Brain microvascular endothelial cell (primary cell): ENCODE data around the gene SPI1.
"Not testable (repeated sequence)": the region's sequence is repeated elsewhere in the genome, so short reads cannot be mapped to it uniquely, and the experiment has no call there.

Source experiments
- DNase-seq: peaks from one replicate; pipeline ENCODE4 v3.0.0-alpha.2; 2020
- H3K27ac ChIP-seq: fragments of 250-450 bp; sonication (Bioruptor Pico); 2 replicates; pipeline ENCODE4 v1.5.1; 2020; ENCODE audit warnings: mild to moderate bottlenecking, moderate library complexity
- H3K27me3 ChIP-seq: fragments of 250-450 bp; sonication (Bioruptor Pico); replicated peaks from 2 replicates; pipeline ENCODE4 v1.5.1; 2020; ENCODE audit warnings: mild to moderate bottlenecking
- H3K36me3 ChIP-seq: fragments of 250-450 bp; sonication (Bioruptor Pico); replicated peaks from 2 replicates; pipeline ENCODE4 v1.5.1; 2020; ENCODE audit warnings: mild to moderate bottlenecking
- H3K4me3 ChIP-seq: 2 replicates; pipeline ENCODE4 v1.5.1; 2011; ENCODE audit warnings: low read depth, mild to moderate bottlenecking, control low read depth, low read length, moderate library complexity
- in situ Hi-C: cut with HindIII; loops from 2 replicates; pipeline ENCODE4 v1.10.0; 2017; ENCODE audit warnings: low sequenced_read_pairs, low pct_ligation_motif_present
- TF ChIP-seq, protein P1 (sequence below): IDR thresholded peaks from 2 replicates; pipeline ENCODE4 v1.5.1; 2011; ENCODE audit warnings: low read depth, mild to moderate bottlenecking, moderate library complexity, low read length, control low read depth, inconsistent platforms; ENCODE audit errors: missing control alignments

SPI1 gene

DNA sequence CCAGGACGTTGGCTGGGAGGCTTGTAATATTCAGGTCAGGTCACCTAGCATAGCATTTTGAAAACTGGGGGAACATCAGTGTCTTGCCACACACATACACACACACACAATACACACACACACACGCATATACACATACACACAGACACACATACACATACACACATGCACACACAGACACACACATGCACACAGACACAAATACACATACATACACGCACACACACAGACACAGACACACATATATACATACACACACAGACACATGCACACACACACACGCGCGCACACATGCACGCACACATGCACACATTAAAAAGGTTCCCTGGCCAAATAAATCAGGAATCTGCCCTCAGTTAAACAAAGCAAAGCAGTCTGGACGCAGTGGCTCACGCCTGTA, 38.3 kb downstream of the SPI1 start:
- in situ Hi-C loops: no loop called here
- DNase-seq: no peak
- Histone ChIP-seq H3K27ac (no peak overlapping the region), H3K36me3 (no peaks in the 10 kb centered on the region), H3K27me3 (no peaks in the 10 kb centered on the region), H3K4me3 (no peak overlapping the region)
- TF ChIP-seq, protein P1, sequence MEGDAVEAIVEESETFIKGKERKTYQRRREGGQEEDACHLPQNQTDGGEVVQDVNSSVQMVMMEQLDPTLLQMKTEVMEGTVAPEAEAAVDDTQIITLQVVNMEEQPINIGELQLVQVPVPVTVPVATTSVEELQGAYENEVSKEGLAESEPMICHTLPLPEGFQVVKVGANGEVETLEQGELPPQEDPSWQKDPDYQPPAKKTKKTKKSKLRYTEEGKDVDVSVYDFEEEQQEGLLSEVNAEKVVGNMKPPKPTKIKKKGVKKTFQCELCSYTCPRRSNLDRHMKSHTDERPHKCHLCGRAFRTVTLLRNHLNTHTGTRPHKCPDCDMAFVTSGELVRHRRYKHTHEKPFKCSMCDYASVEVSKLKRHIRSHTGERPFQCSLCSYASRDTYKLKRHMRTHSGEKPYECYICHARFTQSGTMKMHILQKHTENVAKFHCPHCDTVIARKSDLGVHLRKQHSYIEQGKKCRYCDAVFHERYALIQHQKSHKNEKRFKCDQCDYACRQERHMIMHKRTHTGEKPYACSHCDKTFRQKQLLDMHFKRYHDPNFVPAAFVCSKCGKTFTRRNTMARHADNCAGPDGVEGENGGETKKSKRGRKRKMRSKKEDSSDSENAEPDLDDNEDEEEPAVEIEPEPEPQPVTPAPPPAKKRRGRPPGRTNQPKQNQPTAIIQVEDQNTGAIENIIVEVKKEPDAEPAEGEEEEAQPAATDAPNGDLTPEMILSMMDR: no peak

- Histone ChIP-seq H3K27me3 (no peaks in the 10 kb centered on the region), H3K27ac (no peak overlapping the region), H3K36me3 (no peaks in the 10 kb centered on the region), H3K4me3 (no peak overlapping the region)
- in situ Hi-C loops: no loop called here
- TF ChIP-seq, protein P1: no peak
- no peak for DNase-seq
These were observed 39.7 kb downstream of the SPI1 start for GRCh38 chr11:47338396-47339241.

DNA sequence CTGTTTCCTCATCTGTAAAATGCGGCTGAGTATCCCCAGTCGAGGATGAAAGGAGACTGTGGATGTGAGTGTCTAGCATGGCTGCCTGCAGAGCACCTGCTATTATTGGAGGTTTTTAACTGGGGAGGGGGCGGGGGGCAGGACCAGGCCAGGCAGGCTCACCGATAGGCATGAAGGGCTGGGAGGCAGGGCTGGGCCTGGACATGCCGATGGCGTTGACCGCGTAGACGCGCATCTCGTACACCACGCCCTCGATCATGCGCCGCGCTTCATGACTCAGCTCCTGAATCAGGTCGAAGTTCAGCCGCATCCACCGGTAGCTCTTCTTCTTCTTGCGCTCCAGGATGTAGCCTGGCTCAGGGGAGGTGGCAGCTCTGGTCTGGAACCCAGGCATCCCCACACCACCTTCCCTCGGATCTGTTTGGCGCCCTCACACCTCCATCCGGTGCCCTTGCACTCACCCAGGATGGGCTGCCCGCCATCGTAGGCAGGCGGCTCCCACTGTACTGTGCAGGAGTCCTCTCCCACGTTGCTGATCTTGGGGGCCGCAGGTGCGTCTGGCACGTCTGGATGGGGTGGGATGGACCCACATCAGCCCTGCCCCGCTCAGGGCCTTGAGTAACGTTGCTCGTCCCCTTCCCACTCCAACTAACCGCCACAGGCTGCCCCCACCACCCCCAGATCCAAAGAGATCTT, 41.0 kb downstream of the SPI1 start:
- no peak for DNase-seq
- TF ChIP-seq, protein P1: no peak
- Histone ChIP-seq H3K4me3 (no peak overlapping the region), H3K27me3 (no peaks in the 10 kb centered on the region), H3K36me3 (no peaks in the 10 kb centered on the region), H3K27ac (no peak overlapping the region)
- in situ Hi-C loops: no loop called here

- in situ Hi-C loops: no loop called here
- H3K27ac ChIP-seq: no peak overlapping the region
- H3K27me3 ChIP-seq: no peaks in the 10 kb centered on the region
- TF ChIP-seq, protein P1: no peak
- no peak for DNase-seq
- no peak overlapping the region for H3K4me3 ChIP-seq
- H3K36me3 ChIP-seq: no peaks in the 10 kb centered on the region
These were observed 41.8 kb downstream of the SPI1 start for GRCh38 chr11:47336595-47336994.

- Histone ChIP-seq H3K27me3 (no peaks in the 10 kb centered on the region), H3K4me3 (no peak overlapping the region), H3K27ac (no peak overlapping the region), H3K36me3 (no peaks in the 10 kb centered on the region)
- in situ Hi-C loops: no loop called here
- TF ChIP-seq, protein P1: no peak
- no peak for DNase-seq
These were observed 42.6 kb downstream of the SPI1 start for GRCh38 chr11:47335733-47336132.

- in situ Hi-C loops, DNase-seq, H3K27ac ChIP-seq, H3K27me3 ChIP-seq, H3K4me3 ChIP-seq, H3K36me3 ChIP-seq: not testable (repeated sequence)
These were observed 43.5 kb downstream of the SPI1 start for GRCh38 chr11:47334699-47335411.
